GM06990 (cell line): ENCODE results near the gene KCNA10.

Experiments
- DNase-seq: peaks from one replicate; pipeline ENCODE4 v3.0.0-alpha.2; 2011; ENCODE audit not compliant: insufficient read length; ENCODE audit errors: extremely low read depth
- H3K27me3 ChIP-seq: replicated peaks from 2 replicates; pipeline ENCODE4 v1.6.0; 2011; ENCODE audit warnings: low read length; ENCODE audit not compliant: control insufficient read depth, insufficient read depth
- H3K36me3 ChIP-seq: 2 replicates; pipeline ENCODE4 v1.5.1; 2011; ENCODE audit warnings: low read length; ENCODE audit not compliant: control insufficient read depth, insufficient read depth
- H3K4me3 ChIP-seq: replicated peaks from 2 replicates; pipeline ENCODE4 v1.5.1; 2011; ENCODE audit warnings: low read depth, mild to moderate bottlenecking, control low read depth, low read length
- TF ChIP-seq, protein P1 (sequence below): IDR thresholded peaks from 2 replicates; pipeline ENCODE4 v1.5.1; 2011; ENCODE audit warnings: low read length, control low read depth, mild to moderate bottlenecking, inconsistent platforms; ENCODE audit not compliant: insufficient read depth, poor library complexity, severe bottlenecking

KCNA10 gene

DNA sequence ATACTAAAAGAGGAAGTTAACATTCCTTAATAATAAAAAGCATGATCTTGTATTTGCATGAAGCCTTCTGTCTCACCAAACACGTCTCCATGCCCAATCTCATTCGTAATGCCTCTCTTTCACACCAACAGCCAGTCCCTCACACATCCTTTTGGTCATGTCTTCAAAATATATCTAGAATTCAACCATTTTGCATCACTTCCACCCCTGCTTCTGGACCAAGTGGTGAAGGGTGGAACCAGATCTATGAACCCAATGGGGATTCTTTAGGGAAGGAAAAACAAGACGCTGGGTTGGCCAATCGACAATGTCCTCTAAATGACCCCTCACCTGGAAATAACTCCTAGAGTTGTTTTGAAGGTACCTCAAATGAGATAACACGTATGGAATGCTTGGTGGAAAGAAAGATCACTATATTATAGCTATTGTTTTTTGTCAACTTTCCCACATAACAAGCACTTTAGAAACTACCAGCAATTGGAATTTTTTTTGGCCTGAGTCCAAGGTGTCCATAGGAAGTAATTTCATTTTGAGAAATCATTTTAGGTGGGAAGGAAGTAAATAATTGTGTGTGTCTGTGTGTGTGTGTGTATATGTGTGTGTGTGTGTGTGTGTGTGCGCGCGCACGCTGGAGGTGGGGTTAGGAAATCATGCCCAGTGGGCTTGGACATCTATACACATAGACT, at the start of gene KCNA10:
Gene KCNA10, minus strand, starts transcription at position 51 of the 686 bp plus-strand sequence. CDS start 388 bp downstream, outside the sequence.
- no peak within 1 kb of the TSS for H3K4me3 ChIP-seq
- DNase-seq, result no peak
- peaks cover 3% of the 10 kb centered on the region for H3K27me3 ChIP-seq
- H3K36me3 ChIP-seq, result no peaks in the 10 kb centered on the region
- TF ChIP-seq, protein P1, sequence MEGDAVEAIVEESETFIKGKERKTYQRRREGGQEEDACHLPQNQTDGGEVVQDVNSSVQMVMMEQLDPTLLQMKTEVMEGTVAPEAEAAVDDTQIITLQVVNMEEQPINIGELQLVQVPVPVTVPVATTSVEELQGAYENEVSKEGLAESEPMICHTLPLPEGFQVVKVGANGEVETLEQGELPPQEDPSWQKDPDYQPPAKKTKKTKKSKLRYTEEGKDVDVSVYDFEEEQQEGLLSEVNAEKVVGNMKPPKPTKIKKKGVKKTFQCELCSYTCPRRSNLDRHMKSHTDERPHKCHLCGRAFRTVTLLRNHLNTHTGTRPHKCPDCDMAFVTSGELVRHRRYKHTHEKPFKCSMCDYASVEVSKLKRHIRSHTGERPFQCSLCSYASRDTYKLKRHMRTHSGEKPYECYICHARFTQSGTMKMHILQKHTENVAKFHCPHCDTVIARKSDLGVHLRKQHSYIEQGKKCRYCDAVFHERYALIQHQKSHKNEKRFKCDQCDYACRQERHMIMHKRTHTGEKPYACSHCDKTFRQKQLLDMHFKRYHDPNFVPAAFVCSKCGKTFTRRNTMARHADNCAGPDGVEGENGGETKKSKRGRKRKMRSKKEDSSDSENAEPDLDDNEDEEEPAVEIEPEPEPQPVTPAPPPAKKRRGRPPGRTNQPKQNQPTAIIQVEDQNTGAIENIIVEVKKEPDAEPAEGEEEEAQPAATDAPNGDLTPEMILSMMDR, result no peak

- DNase-seq, result no peak
- H3K36me3 ChIP-seq, result no peaks in the 10 kb centered on the region
- TF ChIP-seq, protein P1, result no peak
- no peak overlapping the region for H3K4me3 ChIP-seq
- H3K27me3 ChIP-seq, result no peaks in the 10 kb centered on the region; the same call in 1 of the 2 replicates
Observed at GRCh38 chr1:110566836-110567235, 47.9 kb upstream of the KCNA10 start.

GRCh38 chr1:110565565-110565964, 46.6 kb upstream of the KCNA10 start:
- TF ChIP-seq, protein P1, result no peak
- H3K27me3 ChIP-seq, result no peaks in the 10 kb centered on the region; the same call in 1 of the 2 replicates
- no peaks in the 10 kb centered on the region for H3K36me3 ChIP-seq
- H3K4me3 ChIP-seq, result no peak overlapping the region
- DNase-seq, result no peak

DNA sequence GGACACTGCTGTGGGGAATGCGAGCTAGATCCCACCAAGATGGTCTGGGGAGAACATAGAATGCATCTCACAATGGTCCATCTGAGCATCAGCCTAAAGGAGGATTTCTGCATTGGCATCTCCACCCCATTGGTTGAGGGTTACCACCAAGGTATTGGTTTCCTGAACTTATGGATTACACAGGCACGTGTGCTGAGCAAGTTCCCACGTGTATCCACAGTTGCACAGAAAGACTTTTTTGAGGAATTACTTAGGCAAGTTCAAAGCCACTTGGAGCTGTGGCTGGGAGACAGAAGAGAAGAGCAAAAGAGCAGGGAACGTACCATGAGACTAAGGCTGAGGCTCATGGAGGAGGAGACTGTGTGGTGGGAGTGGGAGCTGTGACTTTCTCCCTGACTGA, 44.1 kb upstream of the KCNA10 start:
- Histone ChIP-seq H3K36me3 (no peaks in the 10 kb centered on the region), H3K4me3 (no peak overlapping the region), H3K27me3 (no peaks in the 10 kb centered on the region; the same call in 1 of the 2 replicates)
- DNase-seq, result no peak
- TF ChIP-seq, protein P1, result no peak

- H3K4me3 ChIP-seq, result no peak overlapping the region
- no peak for DNase-seq
- peaks cover 3% of the 10 kb centered on the region for H3K27me3 ChIP-seq
- H3K36me3 ChIP-seq, result no peaks in the 10 kb centered on the region
- TF ChIP-seq, protein P1, result no peak
Observed at GRCh38 chr1:110561596-110561995, 42.6 kb upstream of the KCNA10 start.
